GM19452 (cell line): ENCODE results near the gene CD101.
A peak's percentile ranks its signal among the peaks of the same experiment; 100 is the strongest.

ENCODE experiments used
- ATAC-seq: cut with Tn5 transposase; IDR thresholded peaks from one replicate; pipeline ENCODE4 v1.9.1; 2021; ENCODE audit not compliant: unreplicated experiment

CD101 gene

DNA sequence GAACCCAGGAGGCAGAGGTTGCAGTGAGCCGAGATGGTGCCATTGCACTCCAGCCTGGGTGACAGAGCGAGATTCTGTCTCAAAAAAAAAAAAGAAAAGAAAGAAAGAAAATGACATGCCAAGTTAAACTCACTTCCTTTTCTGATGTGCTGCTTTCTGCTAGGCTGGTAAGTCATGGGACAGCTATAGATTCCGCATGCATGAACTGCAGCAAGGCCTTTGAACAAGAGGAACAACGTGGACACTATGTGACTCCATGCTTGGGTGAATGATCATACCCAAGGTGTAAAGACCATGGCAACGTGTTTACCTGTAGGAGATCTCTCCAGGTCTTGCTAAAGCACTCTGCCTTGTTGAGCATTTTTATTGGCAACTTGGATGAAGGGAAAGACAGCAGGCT is 48.3 kb downstream of the CD101 start:
- ATAC-seq, result no peak

DNA sequence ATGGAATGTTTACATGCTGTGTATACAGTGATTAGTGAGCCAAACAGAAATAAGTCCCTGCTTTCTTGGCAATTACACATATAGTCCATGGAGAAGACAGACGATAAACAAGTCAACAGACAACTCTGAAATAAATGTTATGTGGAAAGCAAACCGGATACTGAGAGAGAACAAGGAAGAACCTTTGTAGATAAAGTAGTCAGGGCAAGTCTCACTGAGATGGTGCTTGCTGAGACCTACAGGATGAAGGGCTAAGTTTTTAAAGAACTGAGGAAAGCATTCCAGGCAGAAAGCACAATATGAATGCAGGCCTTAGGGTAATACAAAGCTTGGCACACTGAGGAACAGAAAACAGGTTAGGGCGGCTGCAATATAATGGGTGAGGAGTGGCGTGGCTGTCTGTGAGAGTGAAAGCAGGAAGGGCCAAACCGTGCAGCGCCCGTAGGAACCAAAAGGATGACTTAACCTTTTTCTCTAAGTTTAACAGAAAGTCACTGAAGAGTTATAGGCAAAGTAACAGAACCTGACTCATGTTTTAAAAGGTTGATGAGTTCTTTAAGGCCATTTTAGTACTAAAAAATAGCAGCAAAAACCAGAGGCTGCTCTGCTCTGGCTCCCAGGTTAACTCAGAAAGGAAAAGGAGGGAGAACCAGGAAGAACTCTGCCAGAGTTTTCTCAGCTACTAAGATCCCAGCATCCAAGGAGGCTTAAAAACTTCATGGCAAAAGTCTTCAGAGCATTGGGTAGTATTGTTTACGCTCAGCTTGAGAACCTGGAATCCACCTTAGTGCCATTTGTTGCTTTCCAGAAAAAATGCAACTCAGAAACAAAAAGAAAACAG is 49.9 kb downstream of the CD101 start:
- peak; percentile 86 for ATAC-seq

DNA sequence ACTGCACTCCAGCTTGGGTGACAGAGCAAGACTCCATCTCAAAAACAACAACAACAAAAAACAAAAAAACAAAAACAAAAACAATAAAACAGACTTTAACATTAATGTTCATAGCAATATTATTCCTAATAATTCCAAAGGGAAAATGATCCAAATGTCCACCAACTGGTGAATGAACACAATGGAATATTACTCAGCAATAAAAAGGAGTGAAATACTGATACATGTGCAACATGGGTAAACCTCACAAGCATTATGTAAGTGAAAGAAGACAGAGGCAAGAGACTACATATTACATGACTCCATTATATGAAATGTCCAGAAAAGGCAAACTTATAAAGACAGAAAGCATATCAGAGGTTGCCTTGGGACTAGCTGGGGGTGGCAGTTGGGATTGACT is 52.5 kb downstream of the CD101 start:
- ATAC-seq, result no peak

DNA sequence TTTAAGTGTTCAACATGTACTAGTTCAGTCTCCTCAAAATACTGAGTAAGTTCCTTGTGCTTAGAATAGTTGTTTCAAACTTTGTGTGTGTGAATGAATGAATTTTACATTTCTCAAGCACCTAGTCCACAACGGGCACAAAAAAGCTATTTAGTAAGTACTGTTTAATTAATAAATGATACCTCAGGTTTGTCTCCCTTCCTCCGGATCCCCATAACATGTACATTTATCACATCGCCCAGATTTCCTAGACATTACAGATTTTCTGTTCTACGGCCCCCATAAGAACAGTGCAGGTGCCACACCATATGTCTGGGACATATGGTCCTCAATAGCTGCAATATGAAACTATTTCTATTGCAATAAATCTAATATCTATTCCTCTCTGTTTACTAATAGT is 57.2 kb downstream of the CD101 start:
- ATAC-seq, result no peak

DNA sequence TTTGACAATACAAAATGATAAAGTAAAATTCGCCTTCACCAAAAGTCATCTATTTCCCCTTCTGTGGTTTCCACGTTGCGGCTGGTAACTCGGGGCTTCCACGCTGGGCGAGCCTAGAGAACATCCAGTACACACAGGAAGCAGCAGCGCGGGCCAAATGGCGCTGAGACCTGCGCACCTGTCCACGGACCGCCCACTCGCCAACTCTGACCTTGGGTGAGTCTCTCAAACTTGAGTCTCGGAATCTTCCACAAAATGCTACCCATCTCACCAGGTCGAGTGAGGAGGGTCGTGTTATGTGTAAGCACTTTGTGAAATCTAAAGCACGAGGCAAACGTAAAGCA is 57.7 kb downstream of the CD101 start:
- peak; percentile 44 for ATAC-seq

DNA sequence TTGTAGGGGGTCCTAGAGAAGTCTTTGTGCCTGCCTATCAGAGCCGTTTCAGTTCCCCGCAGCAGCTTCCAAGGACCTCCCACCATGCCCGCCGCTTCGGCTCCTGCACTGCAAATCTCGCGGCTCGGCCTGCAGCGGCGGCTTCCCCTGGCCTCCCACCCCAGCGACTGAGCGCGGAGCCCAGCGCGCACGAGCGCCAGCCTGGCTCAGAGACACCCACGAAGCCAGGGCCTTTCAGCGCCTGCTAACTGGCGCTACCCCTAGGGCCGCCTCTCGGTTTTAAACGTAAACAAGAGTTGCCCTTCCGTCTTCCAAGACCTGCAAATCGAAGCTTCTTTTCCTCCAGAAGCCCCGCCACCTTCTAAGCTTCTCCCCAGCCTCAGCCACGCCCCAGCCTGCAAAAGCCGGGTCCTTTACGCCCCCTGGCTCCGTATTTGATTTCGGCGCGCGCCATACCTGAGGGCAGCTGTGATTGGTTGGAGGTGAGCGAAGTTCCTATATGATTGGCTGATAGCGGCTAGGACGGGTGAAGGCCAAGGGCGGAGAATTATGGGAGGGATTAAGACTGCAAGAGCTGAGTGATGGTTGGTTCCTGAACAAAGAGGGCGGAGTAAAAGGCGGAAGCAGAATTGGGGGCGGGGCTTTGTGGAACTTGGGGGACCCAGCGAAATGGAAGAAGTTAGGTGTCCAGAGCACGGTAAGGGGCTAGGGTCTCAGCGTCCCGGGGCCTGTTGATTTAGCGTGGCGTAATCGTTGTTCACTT is 58.3 kb downstream of the CD101 start, which contains the start of gene TTF2:
TTF2 (plus strand) TSS at position 649 of the 763 bp plus-strand sequence; CDS start at position 670, 21 bp downstream.
- peak; percentile 91 for ATAC-seq

DNA sequence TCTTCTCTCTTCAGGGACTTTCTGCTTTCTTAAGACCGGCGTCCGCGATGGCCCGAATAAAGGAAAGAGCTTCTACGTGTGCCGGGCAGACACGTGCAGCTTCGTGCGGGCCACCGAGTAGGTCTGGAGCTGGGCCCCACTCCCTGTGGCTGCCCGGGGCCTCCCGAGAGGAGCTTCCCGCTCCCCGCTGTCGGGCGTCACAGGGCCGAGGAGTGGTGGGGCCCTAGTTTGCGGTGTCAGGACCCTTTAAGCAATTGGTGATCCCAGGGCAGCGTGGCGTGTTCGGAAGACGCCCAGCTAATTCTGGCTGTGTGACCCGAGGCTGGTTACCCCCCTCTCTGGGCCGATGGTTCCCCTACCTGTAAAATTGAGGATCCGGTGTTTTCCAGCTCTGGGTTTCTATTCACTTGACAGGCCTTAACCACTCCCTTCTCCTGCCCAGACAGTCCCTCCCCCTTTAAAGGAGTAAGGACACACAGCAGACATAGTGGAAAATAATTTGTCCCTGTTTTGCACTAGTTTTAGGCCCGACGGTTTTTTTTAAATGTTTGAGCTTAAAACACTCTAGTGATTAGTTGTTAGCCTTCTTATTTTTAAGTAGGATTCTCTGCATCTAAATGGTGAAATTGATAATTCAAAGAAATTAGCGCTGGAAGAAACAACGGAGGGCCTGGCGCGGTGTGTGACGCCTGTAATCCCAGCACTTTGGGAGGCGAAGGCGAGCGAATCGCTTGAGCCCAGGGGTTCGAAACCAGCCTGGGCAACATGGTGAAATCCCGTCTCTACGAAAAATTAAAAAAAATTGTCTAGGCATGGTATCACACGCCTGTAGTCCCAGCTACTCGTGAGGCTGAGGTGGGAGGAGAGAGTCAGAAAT is 59.1 kb downstream of the CD101 start:
- no peak for ATAC-seq

DNA sequence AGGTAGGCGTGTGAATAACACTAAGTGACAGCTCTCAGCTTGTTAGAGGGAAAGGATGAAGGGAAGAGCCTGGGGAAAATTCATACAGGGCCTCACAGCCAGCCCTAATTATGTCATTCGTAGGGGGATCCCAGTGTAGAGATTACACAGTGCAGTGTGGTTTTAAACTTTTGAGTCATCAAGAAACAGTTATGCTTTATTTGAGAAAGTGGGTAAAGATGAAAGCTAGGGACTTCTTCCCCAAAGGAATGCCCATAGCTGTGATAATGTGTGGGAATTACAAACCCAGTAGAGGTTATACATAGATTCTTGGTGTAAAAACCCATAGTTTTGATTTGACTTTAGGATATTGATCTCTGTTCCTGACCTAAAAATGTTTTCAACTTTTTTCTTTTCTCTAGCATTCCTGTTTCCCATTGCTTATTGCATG is 60.4 kb downstream of the CD101 start:
- peak; percentile 15 for ATAC-seq

DNA sequence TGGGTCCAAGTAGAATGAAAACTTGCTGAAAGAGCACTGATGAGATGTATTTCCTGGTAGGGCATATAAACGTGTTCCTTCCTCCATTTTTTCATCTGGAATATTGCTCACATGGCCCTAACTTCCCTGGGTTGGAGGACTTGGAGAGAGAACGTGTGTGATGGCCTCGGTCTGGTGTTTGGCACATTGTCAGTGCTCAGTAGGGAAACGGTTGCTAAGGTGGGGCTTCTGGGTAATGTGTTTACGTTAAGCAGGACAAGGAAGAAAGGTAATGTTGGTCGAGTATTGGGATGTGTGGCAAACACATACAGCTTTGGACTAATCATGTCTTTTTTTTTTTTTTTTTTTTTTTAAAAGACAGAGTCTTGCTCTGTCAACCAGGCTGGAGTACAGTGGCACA is 64.8 kb downstream of the CD101 start:
- no peak for ATAC-seq

DNA sequence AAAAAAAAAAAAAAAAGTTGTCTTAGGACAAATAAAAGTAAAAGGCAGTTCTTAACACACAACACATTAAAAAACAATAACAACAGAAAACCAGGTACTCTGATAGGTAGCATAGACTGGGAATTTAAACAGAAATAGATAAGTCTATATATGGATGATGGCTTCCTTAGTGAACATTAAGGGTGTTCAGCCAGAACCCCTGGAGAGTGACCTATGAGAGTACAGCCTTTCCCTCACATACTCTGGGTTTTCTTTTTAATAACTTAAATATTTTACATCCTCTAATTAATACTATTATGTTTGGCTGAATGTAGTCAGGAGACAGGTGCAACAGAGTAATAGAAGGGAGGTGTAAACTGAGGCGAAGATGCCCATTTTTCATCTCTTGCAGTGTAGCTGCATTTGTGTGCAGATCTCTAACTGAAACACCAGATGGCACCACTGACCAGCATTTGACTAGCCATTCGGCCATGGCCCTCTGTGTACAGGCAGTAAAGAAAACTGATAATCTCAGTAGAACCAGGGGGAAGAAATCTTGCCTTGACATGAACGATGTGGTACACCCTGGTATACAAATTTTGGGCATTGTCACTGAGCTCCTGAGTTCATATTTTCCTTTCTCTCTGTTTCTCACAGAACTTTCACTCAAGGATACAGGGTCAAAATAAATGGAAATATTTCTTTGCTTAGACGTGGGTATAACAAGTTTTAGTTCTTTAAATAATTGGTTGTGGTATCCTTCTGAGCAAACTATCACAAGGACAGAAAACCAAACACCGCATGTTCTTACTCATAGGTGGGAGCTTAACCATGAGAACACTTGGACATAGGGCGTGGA is 66.2 kb downstream of the CD101 start:
- ATAC-seq, result peak; percentile 60

DNA sequence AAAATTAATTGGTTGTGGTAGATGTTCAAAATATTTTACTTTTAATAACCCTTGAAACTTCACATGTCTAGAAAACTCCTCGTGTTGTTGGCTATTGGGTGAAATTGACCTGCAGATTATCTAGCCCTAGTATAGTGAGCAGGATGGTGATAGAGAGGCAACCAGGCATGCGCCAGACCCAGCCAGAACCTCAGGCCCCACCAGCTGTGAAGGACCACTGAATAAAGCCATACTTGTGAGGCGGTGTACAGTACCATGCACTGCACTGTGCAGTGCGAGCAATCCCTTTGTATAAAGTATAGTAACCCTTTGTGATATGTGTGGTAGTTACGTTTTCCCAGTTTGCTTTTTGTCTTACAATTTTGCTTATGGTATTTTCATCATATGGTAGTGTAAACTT is 67.0 kb downstream of the CD101 start:
- ATAC-seq, result no peak

DNA sequence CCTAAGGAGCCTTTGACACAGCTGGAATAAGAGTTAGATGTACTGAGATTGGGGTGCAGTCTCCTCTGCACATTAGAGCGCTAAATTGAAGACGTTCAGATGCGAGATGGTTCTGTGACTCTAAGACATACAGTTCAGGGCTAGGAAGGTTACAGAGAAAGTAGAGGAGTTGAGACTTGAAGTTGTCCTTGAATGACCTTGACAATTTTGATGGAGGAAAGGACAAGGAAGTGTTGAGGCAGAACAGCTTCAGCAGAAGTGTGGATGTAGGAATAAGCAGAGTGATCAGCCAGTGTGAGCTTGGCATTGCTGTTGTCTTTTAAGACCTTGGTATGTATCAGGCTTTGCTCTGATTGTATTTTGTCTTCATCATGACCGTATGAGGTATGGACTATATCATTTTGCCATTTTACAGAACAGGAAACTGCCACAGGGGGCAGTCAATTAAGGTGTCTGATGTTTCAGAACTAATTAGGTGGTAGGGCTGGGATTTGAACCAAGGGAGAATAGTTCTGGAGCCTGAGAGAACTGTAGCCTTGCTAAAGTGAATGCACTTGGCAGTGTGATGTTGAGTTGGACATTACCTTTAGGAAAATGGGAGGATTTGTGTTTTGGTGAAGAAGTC is 67.8 kb downstream of the CD101 start:
- ATAC-seq, result no peak

DNA sequence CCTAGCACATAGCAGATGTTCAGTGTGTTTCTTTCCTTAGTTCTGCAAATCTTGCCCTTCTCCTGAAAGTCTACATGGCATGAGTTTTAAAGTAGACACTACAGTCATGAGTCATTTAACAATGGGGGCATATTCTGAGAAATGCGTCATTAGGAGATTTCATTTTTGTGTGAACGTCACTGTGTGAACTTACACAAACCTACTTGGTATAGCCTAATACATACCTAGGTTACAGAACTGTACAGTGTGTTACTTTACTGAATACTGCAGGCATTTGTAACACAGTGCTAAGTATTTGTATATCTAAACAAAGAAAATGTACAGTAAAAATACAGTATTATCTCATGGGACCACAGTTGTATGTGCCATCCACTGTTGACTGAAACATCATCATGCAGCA is 68.6 kb downstream of the CD101 start:
- ATAC-seq, result no peak

DNA sequence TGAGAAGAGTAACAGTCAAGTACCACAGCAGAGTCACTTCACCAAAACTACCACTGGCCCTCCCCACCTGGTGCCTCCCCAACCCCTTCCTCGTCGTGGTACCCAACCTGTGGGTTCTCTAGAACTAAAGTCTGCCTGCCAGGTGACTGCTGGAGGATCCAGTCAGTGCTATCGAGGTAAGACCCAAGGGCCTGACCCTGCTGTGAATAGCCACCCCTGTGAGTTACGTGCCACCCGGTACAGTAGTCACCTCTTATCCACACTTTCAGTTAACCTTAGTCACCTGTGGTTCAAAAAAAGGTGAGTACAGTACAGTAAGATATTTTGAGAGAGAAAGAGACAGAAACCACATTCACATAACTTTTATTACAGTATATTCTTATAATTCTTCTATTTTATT is 75.1 kb downstream of the CD101 start:
- ATAC-seq, result no peak

DNA sequence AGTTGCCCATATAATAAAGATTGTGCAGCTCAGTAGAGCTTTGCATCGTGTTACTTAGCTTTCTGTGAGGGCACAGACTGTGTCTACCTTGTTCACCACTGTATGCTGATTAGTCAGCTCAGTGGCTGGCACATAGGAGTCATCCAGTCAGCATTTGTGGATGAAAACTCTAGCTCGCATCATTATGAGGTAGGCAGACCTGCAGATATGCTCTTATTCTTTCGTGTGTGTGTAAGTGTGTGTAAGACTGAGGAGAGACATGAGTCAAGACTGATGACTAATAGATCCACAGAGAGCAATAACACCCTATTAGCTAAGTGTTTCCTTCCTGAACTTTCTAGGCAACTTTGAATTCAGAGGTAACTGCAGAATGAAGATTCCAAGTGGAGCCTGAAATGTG is 75.7 kb downstream of the CD101 start:
- ATAC-seq, result no peak

DNA sequence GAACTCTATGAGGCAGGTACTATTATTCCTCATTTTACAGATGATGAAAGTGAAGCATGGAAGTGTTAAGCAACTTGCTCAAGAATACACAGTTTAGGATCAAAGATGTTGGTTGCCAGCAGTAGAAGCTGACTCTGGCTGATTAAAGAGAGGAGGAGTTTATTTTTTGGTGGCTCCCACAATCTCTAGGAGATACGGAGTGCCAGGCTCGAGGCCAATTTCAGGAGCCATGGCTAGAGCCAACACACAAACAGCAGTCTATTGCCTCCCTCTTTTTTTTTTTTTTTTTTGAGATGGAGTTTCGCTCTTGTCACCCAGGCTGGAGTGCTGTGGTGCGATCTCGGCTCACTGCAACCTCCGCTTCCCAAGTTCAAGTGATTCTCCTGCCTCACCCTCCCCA is 78.2 kb downstream of the CD101 start:
- ATAC-seq, result no peak

DNA sequence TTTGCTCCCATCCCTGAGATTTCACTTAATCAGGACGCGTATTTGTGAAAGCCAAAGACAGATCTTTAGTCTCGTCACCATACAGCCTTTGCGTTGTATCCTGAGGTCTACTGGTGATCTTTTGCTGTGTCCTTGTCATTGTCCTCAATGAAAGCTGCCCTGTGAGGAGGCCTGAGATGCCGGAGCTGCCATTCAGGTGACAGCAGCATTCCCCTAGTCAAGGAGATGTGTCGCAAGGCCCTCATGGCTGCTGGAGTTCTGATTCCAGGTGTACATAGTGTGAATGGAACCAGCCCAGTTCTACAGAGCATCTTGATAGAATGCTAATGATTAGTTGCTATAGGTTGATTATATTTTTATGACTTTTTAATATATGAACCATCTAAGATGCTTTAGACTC is 82.7 kb downstream of the CD101 start:
- ATAC-seq, result no peak
